Activated CD4-positive, alpha-beta T cell treated with anti-CD3 and anti-CD28 coated beads, Interleukin-2, amount 10 ng/mL, durations not matched to agents 24 days and 14 days (primary cell): ENCODE measurements around the gene HS3ST3A1. TPM values are rescaled to one million over a fixed set of nuclear protein-coding genes. Genes with fewer than 3 reads are reported as not detected.

ENCODE experiments used
- DNase-seq: peaks from one replicate; pipeline ENCODE4 v3.0.0; 2022
- H3K27ac Mint-ChIP-seq: one replicate; pipeline ENCODE4 v1.8.0; 2022; ENCODE audit warnings: mild to moderate bottlenecking, mixed read lengths
- H3K27me3 Mint-ChIP-seq: one replicate; pipeline ENCODE4 v1.8.0; 2022; ENCODE audit warnings: mixed read lengths
- H3K36me3 Mint-ChIP-seq: one replicate; pipeline ENCODE4 v1.8.0; 2022; ENCODE audit warnings: low read depth, mild to moderate bottlenecking, mixed read lengths
- H3K4me1 Mint-ChIP-seq: one replicate; pipeline ENCODE4 v1.8.0; 2021; ENCODE audit warnings: mixed read lengths
- H3K4me3 Mint-ChIP-seq: one replicate; pipeline ENCODE4 v1.8.0; 2022; ENCODE audit warnings: mild to moderate bottlenecking, moderate library complexity, mixed read lengths
- H3K9me3 Mint-ChIP-seq: one replicate; pipeline ENCODE4 v1.8.0; 2021; ENCODE audit warnings: mixed read lengths
- intact Hi-C: fragments of 100-400 bp; cut with micrococcal nuclease; formaldehyde crosslinking; loops from one replicate; pipeline ENCODE4 v1.15.1; 2023
- total RNA-seq: library from RNA; stranded (reverse); gene quantifications from 2 replicates; pipeline ENCODE4 v1.2.3, GENCODE V29; 2022

Gene HS3ST3A1
- total RNA-seq, 1 donor from 2014 or later: 2.3 TPM

- Mint-ChIP-seq H3K9me3 (no peaks in the 10 kb centered on the region), H3K27ac (no peak overlapping the region), H3K36me3 (no peaks in the 10 kb centered on the region), H3K4me1 (no peaks in the 10 kb centered on the region), H3K4me3 (no peak overlapping the region), H3K27me3 (no peaks in the 10 kb centered on the region)
- intact Hi-C loops: no loop called here
- no peak for DNase-seq
These were observed 24.8 kb downstream of the HS3ST3A1 start for GRCh38 chr17:13576661-13577526.

- Mint-ChIP-seq H3K4me3 (no peak overlapping the region), H3K9me3 (no peaks in the 10 kb centered on the region), H3K27me3 (no peaks in the 10 kb centered on the region), H3K27ac (no peak overlapping the region), H3K36me3 (no peaks in the 10 kb centered on the region), H3K4me1 (no peaks in the 10 kb centered on the region)
- intact Hi-C loops: no loop called here
- DNase-seq: no peak
These were observed 25.8 kb downstream of the HS3ST3A1 start for GRCh38 chr17:13575922-13576419.

GRCh38 chr17:13575466-13575865 lies 26.3 kb downstream of the HS3ST3A1 start:
- no peak for DNase-seq
- H3K4me1 Mint-ChIP-seq: no peaks in the 10 kb centered on the region
- H3K27me3 Mint-ChIP-seq: no peaks in the 10 kb centered on the region
- no peaks in the 10 kb centered on the region for H3K36me3 Mint-ChIP-seq
- H3K4me3 Mint-ChIP-seq: no peak overlapping the region
- intact Hi-C loops: no loop called here
- no peaks in the 10 kb centered on the region for H3K9me3 Mint-ChIP-seq
- no peak overlapping the region for H3K27ac Mint-ChIP-seq

- Mint-ChIP-seq H3K4me1 (no peaks in the 10 kb centered on the region), H3K4me3 (no peak overlapping the region), H3K9me3 (no peaks in the 10 kb centered on the region), H3K27me3 (no peaks in the 10 kb centered on the region), H3K36me3 (no peaks in the 10 kb centered on the region), H3K27ac (no peak overlapping the region)
- intact Hi-C loops: no loop called here
- no peak for DNase-seq
These were observed 29.1 kb downstream of the HS3ST3A1 start for GRCh38 chr17:13572581-13572980.

GRCh38 chr17:13569398-13570123 lies 32.2 kb downstream of the HS3ST3A1 start:
- intact Hi-C loops: no loop called here
- Mint-ChIP-seq H3K4me1 (peaks cover 5% of the 10 kb centered on the region), H3K27me3 (no peaks in the 10 kb centered on the region), H3K27ac (no peak overlapping the region), H3K9me3 (no peaks in the 10 kb centered on the region), H3K36me3 (no peaks in the 10 kb centered on the region), H3K4me3 (no peak overlapping the region)
- no peak for DNase-seq

GRCh38 chr17:13568582-13569397 lies 32.9 kb downstream of the HS3ST3A1 start:
- peaks cover 5% of the 10 kb centered on the region for H3K4me1 Mint-ChIP-seq
- no peaks in the 10 kb centered on the region for H3K36me3 Mint-ChIP-seq
- no peak for DNase-seq
- H3K27ac Mint-ChIP-seq: no peak overlapping the region
- intact Hi-C loops: no loop called here
- no peaks in the 10 kb centered on the region for H3K27me3 Mint-ChIP-seq
- H3K9me3 Mint-ChIP-seq: no peaks in the 10 kb centered on the region
- H3K4me3 Mint-ChIP-seq: no peak overlapping the region

GRCh38 chr17:13563866-13564265 lies 37.9 kb downstream of the HS3ST3A1 start:
- no peaks in the 10 kb centered on the region for H3K27me3 Mint-ChIP-seq
- H3K27ac Mint-ChIP-seq: no peak overlapping the region
- DNase-seq: no peak
- H3K4me3 Mint-ChIP-seq: no peak overlapping the region
- peaks cover 5% of the 10 kb centered on the region for H3K4me1 Mint-ChIP-seq
- intact Hi-C loops: no loop called here
- no peaks in the 10 kb centered on the region for H3K9me3 Mint-ChIP-seq
- no peaks in the 10 kb centered on the region for H3K36me3 Mint-ChIP-seq

GRCh38 chr17:13562271-13562800 lies 39.4 kb downstream of the HS3ST3A1 start:
- no peak overlapping the region for H3K4me3 Mint-ChIP-seq
- intact Hi-C loops: no loop called here
- H3K36me3 Mint-ChIP-seq: no peaks in the 10 kb centered on the region
- no peak overlapping the region for H3K27ac Mint-ChIP-seq
- no peaks in the 10 kb centered on the region for H3K27me3 Mint-ChIP-seq
- DNase-seq: no peak
- H3K4me1 Mint-ChIP-seq: peaks cover 5% of the 10 kb centered on the region
- H3K9me3 Mint-ChIP-seq: no peaks in the 10 kb centered on the region

- peaks cover 2% of the 10 kb centered on the region for H3K27me3 Mint-ChIP-seq
- no peaks in the 10 kb centered on the region for H3K9me3 Mint-ChIP-seq
- H3K27ac Mint-ChIP-seq: no peak overlapping the region
- H3K4me1 Mint-ChIP-seq: peaks cover 5% of the 10 kb centered on the region
- intact Hi-C loops: no loop called here
- DNase-seq: no peak
- H3K4me3 Mint-ChIP-seq: no peak overlapping the region
- no peaks in the 10 kb centered on the region for H3K36me3 Mint-ChIP-seq
These were observed 40.0 kb downstream of the HS3ST3A1 start for GRCh38 chr17:13561606-13562270.

GRCh38 chr17:13560935-13561334 lies 40.8 kb downstream of the HS3ST3A1 start:
- no peak for DNase-seq
- Mint-ChIP-seq H3K9me3 (no peaks in the 10 kb centered on the region), H3K27me3 (peaks cover 2% of the 10 kb centered on the region), H3K27ac (no peak overlapping the region), H3K4me1 (no peaks in the 10 kb centered on the region), H3K36me3 (no peaks in the 10 kb centered on the region), H3K4me3 (no peak overlapping the region)
- intact Hi-C loops: no loop called here

- Mint-ChIP-seq H3K4me3 (no peak overlapping the region), H3K9me3 (no peaks in the 10 kb centered on the region), H3K4me1 (no peaks in the 10 kb centered on the region), H3K36me3 (no peaks in the 10 kb centered on the region), H3K27ac (no peak overlapping the region), H3K27me3 (peaks cover 2% of the 10 kb centered on the region)
- DNase-seq: no peak
- intact Hi-C loops: no loop called here
These were observed 43.1 kb downstream of the HS3ST3A1 start for GRCh38 chr17:13558588-13558987.

GRCh38 chr17:13557077-13557476 lies 44.7 kb downstream of the HS3ST3A1 start:
- no peak overlapping the region for H3K27ac Mint-ChIP-seq
- no peak overlapping the region for H3K4me3 Mint-ChIP-seq
- H3K27me3 Mint-ChIP-seq: peaks cover 2% of the 10 kb centered on the region
- no peaks in the 10 kb centered on the region for H3K9me3 Mint-ChIP-seq
- intact Hi-C loops: no loop called here
- H3K36me3 Mint-ChIP-seq: no peaks in the 10 kb centered on the region
- no peak for DNase-seq
- H3K4me1 Mint-ChIP-seq: no peaks in the 10 kb centered on the region

GRCh38 chr17:13554231-13554630 lies 47.5 kb downstream of the HS3ST3A1 start:
- peaks cover 4% of the 10 kb centered on the region for H3K9me3 Mint-ChIP-seq
- H3K36me3 Mint-ChIP-seq: no peaks in the 10 kb centered on the region
- H3K27me3 Mint-ChIP-seq: peaks cover 5% of the 10 kb centered on the region
- no peak for DNase-seq
- H3K27ac Mint-ChIP-seq: no peak overlapping the region
- no peak overlapping the region for H3K4me3 Mint-ChIP-seq
- intact Hi-C loops: no loop called here
- H3K4me1 Mint-ChIP-seq: no peaks in the 10 kb centered on the region
